Activated CD8-positive, alpha-beta T cell treated with anti-CD3 and anti-CD28 coated beads for 36 hours (primary cell): ENCODE data around the gene MYOC. TPM values are rescaled to one million over a fixed set of nuclear protein-coding genes. Genes with fewer than 3 reads are reported as not detected.

ENCODE experiments used
- ATAC-seq: fragments of 200-7000 bp; cut with Tn5 transposase; one replicate; pipeline ENCODE4 v1.10.0; 2021; ENCODE audit warnings: mild to moderate bottlenecking, moderate library complexity
- CTCF ChIA-PET: fragments of 350-600 bp; sonication (Branson Sonifier 250); formaldehyde crosslinking; loops from one replicate; lab custom pipeline; 2021; ENCODE audit warnings: antibody characterized with exemption; lab: Charles Lee
- POLR2A ChIA-PET: fragments of 350-600 bp; sonication (Branson Sonifier 250); formaldehyde crosslinking; loops from one replicate; lab custom pipeline; 2021; ENCODE audit warnings: antibody characterized with exemption; lab: Charles Lee
- DNase-seq: peaks from one replicate; pipeline ENCODE4 v3.0.0-alpha.2; 2020
- H3K27ac Mint-ChIP-seq: one replicate; pipeline ENCODE4 v1.8.0; 2021; ENCODE audit warnings: mild to moderate bottlenecking, mixed read lengths
- H3K27me3 Mint-ChIP-seq: one replicate; pipeline ENCODE4 v1.8.0; 2021; ENCODE audit warnings: mixed read lengths
- H3K36me3 Mint-ChIP-seq: one replicate; pipeline ENCODE4 v1.8.0; 2021; ENCODE audit warnings: low read depth, mixed read lengths
- H3K4me1 Mint-ChIP-seq: one replicate; pipeline ENCODE4 v1.8.0; 2021; ENCODE audit warnings: low read depth, mixed read lengths
- H3K4me3 Mint-ChIP-seq: one replicate; pipeline ENCODE4 v1.8.0; 2021; ENCODE audit warnings: mild to moderate bottlenecking, moderate library complexity, mixed read lengths
- H3K9me3 Mint-ChIP-seq: one replicate; pipeline ENCODE4 v1.8.0; 2021; ENCODE audit warnings: mixed read lengths
- CTCF ChIP-seq: fragments of 200-600 bp; IDR thresholded peaks from one replicate; pipeline ENCODE4 v1.8.0; 2022; ENCODE audit warnings: antibody characterized with exemption, mild to moderate bottlenecking
- intact Hi-C: fragments of 100-400 bp; cut with micrococcal nuclease; formaldehyde crosslinking; loops from one replicate; pipeline ENCODE4 v1.10.0; 2022
- total RNA-seq, 2 experiments: library from RNA; stranded (reverse); gene quantifications; one replicate each; pipeline ENCODE4 v1.2.3, GENCODE V29; 2021

The MYOC gene
- total RNA-seq, 2 experiments from 2014 or later = not detected

GRCh38 chr1:171666114-171666769 is 13.8 kb upstream of the MYOC start:
- intact Hi-C loops = no loop called here
- Mint-ChIP-seq H3K9me3 (no peaks in the 10 kb centered on the region), H3K27ac (no peak overlapping the region), H3K4me3 (no peak overlapping the region), H3K27me3 (no peaks in the 10 kb centered on the region), H3K36me3 (no peaks in the 10 kb centered on the region), H3K4me1 (no peaks in the 10 kb centered on the region)
- DNase-seq = no peak
- ATAC-seq = no peak
- ChIA-PET CTCF (interaction anchor here (0.7 kb wide), 1 partner anchor 11 kb away, joined by 4 read pairs; no protein-coding TSS in a partner anchor), POLR2A (no interaction called here)
- no peak for TF ChIP-seq CTCF

GRCh38 chr1:171664976-171665375 is 12.5 kb upstream of the MYOC start:
- no peaks in the 10 kb centered on the region for H3K27me3 Mint-ChIP-seq
- intact Hi-C loops = no loop called here
- POLR2A ChIA-PET = no interaction called here
- DNase-seq = no peak
- no peaks in the 10 kb centered on the region for H3K36me3 Mint-ChIP-seq
- no peak for TF ChIP-seq CTCF
- no peaks in the 10 kb centered on the region for H3K4me1 Mint-ChIP-seq
- CTCF ChIA-PET = no interaction called here
- no peak for ATAC-seq
- H3K27ac Mint-ChIP-seq = no peak overlapping the region
- H3K9me3 Mint-ChIP-seq = no peaks in the 10 kb centered on the region
- H3K4me3 Mint-ChIP-seq = no peak overlapping the region

GRCh38 chr1:171663854-171664575 is 11.5 kb upstream of the MYOC start:
- no peak for TF ChIP-seq CTCF
- Mint-ChIP-seq H3K36me3 (no peaks in the 10 kb centered on the region), H3K27ac (no peak overlapping the region), H3K27me3 (no peaks in the 10 kb centered on the region), H3K4me1 (no peaks in the 10 kb centered on the region), H3K4me3 (no peak overlapping the region), H3K9me3 (no peaks in the 10 kb centered on the region)
- ATAC-seq = no peak
- ChIA-PET POLR2A (no interaction called here), CTCF (no interaction called here)
- no peak for DNase-seq
- intact Hi-C loops = no loop called here

GRCh38 chr1:171663036-171663853 is 10.8 kb upstream of the MYOC start:
- ATAC-seq = no peak
- no peak for TF ChIP-seq CTCF
- Mint-ChIP-seq H3K4me1 (no peaks in the 10 kb centered on the region), H3K27me3 (no peaks in the 10 kb centered on the region), H3K9me3 (no peaks in the 10 kb centered on the region), H3K27ac (no peak overlapping the region), H3K4me3 (no peak overlapping the region), H3K36me3 (no peaks in the 10 kb centered on the region)
- DNase-seq = no peak
- POLR2A ChIA-PET = no interaction called here
- CTCF ChIA-PET = no interaction called here
- intact Hi-C loops = no loop called here
